GM18858 (cell line): Measurements from ENCODE around the gene SPTBN5.

ENCODE experiments used
- ATAC-seq: cut with Tn5 transposase; IDR thresholded peaks from one replicate; pipeline ENCODE4 v1.9.1; 2021; ENCODE audit not compliant: unreplicated experiment

Gene SPTBN5

DNA sequence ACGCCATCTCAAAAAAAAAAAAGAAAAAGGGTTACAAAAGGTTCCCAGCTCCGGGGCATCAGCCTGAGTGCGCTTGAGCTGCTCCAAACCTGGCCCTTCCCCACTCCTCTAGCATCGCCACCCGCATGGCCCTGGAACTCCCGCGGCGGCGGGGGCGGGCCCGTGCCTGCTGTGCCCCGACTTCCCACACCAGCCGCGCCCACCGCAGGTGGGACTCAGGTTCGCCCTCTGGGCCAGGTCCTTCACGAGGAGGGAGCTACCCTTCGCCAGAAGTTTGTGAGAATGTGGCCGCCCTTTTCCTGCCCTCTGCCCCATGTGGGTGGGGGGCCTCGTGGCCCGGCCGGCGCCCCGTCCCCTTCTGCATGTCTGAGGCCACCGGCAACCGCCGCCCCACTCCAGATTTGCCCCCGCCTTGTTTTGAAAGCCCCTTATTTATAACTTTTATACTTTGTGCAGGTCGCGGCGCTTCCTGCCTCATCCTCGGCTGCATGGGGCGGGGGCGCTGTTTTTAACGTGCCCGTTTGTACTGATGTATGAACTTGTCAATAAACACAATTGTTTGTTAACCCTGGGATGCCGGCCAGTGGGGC, 66.5 kb downstream of the SPTBN5 start:
- ATAC-seq, result no peak

DNA sequence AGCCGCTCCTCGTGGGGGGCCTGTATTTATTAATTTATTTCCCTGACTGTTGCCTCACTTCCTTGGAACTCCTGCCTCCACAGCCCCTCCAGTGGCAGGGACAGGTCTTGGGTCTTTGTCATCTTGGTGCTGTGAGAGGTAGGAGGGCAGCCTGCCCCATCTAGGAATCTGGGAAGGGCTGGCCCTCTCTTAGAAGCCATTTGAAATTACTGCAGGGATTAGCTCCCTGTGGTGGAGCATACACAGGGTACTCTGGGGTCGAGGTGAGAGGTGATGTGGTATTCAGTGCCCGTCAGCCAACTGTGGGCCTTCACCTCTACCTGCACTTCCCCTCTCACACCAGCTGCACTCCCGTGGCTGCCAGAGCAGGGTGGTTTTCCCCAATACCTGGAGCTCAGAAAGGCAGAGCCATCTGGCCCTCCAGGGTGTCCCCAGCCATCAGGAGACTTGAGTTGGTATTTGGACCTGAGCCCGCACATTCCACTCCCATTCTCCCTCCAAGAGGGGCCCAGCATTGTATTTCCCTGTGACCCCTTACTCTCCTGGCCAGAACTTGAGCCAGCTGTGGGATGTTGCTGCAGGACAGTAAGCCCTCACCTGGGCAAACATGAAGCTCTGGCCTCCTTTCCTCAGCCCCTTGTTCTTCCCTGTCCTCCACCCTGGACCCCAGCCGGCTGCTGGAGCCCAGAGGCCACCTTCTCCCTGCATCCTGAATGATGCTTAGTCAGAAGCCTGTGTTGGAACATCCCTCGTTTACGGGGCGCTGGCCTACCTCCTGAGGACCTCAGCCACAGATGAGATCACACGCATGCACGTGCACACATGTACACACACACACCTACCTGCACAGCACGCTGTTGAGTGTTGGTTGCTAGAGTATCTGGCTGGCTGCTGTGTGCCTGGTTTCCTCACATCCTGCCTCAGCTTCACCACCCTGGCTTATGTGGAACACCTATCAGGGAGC, 68.0 kb downstream of the SPTBN5 start:
- no peak for ATAC-seq

DNA sequence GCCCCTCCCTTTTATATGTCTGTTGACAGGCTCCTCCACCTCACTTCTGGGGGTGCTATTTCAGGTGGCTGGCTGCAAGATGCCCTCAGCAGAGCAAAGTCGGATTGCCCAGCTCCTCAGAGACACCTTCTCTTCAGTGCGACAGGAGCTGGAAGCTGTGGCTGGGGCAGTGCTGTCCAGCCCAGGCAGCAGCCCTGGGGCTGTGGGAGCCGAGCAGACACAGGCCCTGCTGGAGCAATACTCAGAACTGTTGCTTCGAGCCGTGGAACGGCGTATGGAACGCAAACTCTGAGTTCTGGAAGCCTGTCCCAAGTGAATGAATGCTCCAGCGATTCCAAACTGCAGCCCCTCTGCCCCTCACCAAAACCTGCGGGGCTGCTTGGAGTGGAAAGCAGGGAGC, 68.7 kb downstream of the SPTBN5 start:
- ATAC-seq, result no peak

DNA sequence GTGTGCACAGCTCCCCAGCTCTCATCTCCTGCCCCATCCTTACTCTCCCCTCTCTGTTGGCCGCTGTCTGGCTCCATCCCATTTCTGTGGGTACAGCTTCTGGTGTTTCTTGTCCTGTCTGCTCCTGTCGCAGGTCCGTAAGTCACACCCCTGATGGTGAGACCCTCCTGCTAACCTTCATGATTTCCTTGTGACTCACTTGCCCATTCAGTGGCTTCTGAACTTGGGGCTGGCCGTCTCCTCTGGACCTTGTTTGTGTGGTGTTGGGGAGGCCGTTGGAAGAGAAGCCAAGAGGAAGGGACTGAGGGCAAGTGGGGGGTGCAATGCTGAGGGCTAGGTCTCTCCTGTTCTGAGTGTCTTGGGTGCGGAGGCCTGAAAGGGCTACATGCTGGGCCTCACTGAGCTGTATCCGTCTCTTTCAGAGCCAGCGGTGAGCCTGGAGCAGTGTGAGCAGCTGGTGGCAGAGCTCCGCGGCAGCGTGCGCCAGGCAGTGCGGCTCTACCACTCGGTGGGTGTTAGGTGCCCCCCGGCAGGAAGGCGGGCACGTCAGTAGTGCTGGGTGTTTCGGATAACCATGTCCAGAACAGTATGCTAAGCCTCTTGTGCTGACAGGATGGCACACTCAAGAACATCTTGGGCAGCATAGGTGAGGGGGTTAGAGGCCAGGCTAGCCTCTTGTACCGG, 69.6 kb downstream of the SPTBN5 start:
- ATAC-seq, result no peak

DNA sequence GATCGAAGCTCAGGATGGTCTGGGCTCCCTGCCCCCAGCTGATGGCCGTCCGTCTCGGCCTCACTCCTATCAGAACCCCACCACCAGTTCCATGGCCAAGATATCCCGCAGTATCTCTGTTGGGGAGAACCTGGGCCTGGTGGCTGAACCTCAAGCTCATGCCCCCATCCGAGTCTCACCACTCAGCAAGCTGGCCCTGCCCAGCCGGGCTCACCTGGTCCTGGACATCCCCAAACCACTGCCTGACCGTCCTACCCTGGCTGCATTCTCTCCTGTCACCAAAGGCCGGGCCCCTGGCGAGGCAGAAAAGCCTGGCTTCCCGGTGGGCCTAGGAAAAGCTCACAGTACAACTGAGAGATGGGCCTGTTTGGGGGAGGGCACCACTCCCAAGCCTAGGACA, 70.4 kb downstream of the SPTBN5 start:
- ATAC-seq, result no peak

DNA sequence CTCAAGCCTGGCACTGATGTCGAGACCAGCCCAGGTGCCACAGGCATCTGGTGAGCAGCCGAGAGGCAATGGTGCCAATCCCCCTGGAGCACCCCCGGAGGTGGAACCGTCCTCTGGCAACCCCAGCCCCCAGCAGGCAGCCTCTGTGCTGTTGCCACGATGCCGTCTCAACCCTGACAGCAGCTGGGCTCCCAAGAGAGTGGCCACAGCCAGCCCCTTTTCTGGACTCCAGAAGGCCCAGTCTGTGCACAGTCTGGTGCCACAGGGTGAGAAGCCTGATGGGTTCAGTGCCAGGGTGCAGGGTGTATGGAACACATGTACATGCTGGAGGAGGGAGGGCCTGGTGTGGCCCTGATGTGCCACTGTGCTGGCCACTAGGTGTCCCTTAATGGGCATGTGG, 70.9 kb downstream of the SPTBN5 start:
- no peak for ATAC-seq

DNA sequence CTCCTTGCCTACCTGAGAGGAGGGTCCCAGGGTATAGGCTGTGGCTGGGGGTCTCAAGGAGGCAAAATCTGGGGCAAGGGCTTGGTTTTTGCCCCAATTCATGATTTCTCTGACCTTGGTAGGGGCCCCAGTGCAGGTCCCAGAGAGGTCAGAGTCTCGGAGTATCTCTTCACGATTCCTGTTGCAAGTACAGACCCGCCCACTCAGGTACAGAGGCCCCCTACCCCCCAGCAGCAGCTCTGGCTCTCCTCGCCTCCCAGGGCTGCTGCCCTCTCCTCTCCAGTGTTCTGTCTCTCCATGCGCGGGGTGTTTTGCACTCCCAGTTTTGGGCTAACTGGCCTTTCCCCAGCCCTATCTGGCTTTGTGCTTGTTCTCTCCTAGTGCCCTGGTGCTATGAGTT, 71.4 kb downstream of the SPTBN5 start:
- ATAC-seq, result no peak

DNA sequence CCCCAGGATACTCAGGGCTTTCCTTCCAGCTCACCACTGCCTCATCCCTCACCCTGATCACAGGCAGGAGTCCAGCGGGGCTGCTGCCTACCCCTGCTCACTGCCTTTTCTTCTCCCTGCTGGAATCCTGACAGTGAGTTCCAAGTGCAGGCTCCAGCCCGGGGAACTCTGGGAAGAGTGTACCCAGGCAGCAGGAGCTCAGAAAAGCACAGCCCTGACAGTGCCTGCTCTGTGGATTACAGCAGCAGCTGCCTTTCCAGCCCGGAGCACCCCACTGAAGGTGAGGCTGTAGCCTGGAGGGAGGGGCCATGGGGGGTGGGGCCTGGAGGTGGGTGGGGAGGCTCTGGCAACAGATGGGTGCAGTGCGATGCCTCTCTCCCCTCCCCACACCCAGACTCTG, 72.0 kb downstream of the SPTBN5 start:
- ATAC-seq, result no peak

DNA sequence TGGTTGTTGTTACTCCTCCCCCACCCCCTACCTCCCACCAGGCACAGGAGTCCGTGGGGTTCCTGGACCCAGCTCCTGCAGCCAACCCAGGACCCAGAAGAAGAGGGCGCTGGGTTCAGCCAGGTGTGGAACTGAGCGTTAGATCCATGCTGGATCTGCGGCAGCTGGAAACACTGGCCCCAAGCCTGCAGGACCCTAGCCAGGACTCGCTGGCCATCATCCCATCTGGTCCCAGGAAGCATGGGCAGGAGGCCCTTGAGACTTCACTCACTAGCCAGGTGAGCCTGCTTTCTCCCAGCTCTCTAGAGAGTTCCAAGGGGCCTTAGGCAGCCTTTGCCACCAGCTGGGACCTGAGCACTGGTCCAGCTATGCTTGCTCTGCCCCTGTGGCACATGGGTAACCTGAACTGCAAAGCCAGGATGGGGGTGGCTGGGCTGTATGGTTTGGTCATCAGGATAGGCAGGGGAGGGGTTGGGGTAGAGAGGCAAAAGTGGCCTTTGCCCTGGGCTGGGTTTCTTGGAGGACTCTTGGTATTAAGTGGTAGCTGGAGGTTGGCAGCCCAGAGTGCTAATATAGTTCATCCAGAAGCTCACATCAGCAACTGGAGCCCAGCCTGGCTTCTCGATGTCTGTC, 72.9 kb downstream of the SPTBN5 start:
- ATAC-seq, result no peak

DNA sequence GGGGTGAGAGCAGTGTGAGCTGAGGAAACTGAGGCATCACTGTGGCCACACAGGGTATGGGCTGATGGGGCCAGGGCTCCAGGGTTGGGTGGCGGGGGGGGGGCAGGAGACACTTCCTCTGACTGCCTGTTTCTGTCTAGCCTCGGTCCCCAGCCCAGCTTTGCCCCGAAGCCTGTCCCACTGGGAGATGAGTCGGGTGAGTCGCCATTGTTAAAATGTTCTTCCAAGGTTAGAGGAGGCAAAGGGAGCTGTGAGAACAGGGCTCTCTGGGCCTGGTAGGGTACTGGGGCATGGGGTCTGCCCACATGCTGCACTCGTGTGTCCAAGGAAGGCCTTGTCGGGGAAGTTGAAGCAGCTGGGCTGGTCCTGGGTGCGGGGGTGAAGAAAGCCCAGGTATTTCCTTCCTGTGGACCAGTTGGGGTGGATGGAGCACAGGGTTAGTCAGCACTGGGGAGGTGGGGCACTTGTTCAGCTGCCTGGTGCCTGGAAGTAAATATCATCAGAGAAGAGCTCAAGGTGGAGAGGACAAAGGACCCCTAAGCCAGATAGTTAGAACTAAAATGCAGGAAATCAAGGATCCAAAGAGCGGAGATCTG, 74.3 kb downstream of the SPTBN5 start:
- ATAC-seq, result no peak

DNA sequence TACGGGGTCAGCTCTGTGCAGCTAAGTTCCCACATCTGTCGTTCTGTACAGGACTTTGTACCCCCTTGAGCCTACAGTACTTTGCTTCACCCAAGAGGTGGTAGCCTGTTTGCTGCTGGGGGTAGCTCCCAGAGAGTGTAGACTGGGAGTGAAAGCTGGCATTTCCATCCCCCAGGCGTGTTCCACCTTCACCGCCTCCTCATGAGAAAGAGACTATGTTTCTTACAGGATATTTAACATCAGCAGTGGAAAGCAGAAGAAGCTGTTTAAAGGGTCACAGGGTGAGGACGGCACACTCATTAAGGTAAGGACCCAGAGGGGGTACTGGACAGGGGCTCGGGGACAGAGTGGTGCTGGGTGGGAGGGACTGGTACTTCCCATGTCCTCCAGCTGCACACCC, 76.1 kb downstream of the SPTBN5 start:
- no peak for ATAC-seq

DNA sequence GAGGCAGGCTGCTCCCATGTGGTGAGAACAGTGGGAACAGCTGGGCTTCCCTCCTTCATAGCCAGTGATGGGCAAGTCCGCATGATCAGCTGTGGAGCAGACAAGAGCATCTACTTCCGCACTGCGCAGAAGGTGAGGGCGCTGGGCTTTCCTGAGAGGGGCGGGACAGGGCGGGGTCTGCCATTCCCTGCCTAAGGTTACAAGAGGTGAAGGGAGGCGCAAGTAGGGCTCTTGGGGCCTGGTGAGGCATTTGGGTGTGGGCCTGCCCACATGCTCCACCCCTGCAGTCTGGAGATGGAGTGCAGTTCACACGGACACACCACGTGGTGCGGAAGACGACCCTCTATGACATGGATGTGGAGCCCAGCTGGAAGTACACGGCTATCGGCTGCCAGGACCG, 76.5 kb downstream of the SPTBN5 start:
- no peak for ATAC-seq

DNA sequence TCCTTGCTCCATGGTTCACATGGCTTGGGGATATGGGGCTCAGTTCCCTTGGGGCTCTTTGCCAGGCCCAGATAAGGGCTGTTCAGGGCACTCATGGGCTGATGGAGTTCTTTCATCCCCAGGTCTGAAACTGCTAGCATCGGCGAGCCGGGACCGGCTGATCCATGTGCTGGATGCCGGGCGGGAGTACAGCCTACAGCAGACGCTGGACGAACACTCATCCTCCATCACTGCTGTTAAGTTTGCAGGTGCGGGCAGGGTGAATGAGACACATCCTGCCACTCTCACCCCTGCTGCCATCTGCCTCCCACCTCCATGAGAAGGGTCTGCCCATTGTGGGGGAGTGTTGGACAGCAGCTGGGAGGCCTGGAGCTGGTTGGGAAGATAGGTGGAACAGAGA, 77.1 kb downstream of the SPTBN5 start:
- no peak for ATAC-seq

DNA sequence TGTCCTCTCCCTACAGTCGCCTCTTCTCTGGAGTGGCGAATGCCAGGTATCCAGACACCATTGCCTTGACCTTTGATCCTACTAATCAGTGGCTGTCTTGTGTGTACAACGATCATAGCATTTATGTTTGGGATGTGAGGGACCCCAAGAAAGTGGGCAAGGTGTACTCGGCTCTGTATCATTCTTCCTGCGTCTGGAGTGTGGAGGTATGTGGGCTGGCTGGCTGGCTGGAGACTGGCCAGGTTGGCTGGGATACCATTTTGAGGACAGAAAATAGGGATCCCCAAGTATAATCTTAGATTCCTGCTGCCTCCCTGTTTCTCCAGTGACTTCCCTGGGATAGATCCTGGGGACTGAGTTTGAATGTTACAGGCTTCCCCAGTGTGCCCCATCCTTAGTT, 79.3 kb downstream of the SPTBN5 start:
- ATAC-seq, result no peak

DNA sequence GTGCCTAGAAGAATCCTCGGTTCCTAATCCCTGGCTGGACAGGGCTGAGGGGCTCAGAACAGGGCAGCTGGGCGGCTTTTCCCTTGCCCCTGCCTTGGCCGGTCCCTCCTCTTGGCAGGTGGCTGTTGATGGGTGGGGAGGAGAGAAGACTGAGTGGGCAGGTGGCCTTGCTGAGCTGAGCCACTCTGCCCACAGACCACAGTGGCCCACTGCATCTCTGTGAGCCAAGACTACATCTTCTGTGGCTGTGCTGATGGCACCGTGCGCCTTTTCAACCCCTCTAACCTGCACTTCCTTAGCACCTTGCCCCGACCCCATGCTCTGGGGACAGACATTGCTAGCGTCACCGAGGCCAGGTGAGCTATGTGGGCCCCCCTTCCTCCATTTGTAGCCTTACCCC, 80.4 kb downstream of the SPTBN5 start:
- no peak for ATAC-seq

DNA sequence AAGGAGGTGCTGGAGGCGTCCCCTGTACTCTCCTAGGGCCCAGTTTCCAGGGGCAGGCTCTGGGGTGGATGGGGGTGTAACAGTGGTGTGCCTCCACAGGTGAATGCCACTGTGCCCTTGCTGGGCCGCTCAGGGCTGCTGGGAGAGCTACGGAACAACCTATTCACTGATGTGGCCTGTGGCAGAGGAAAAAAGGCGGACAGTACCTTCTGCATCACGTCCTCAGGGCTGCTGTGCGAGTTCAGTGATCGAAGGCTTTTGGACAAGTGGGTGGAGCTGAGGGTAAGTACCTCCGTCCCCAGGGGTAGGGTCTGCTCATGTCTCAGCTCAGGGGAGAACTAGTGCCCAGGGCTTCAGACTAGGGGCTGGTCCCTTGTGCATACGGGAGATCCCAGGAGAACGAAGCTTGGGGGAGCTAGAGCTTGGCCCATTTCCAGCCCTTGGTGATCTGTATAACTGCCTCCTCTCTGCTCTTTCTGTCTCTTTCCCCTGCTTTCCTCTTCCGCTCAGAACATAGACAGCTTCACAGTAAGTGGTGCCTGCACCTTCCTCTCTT, 81.0 kb downstream of the SPTBN5 start:
- ATAC-seq, result no peak

DNA sequence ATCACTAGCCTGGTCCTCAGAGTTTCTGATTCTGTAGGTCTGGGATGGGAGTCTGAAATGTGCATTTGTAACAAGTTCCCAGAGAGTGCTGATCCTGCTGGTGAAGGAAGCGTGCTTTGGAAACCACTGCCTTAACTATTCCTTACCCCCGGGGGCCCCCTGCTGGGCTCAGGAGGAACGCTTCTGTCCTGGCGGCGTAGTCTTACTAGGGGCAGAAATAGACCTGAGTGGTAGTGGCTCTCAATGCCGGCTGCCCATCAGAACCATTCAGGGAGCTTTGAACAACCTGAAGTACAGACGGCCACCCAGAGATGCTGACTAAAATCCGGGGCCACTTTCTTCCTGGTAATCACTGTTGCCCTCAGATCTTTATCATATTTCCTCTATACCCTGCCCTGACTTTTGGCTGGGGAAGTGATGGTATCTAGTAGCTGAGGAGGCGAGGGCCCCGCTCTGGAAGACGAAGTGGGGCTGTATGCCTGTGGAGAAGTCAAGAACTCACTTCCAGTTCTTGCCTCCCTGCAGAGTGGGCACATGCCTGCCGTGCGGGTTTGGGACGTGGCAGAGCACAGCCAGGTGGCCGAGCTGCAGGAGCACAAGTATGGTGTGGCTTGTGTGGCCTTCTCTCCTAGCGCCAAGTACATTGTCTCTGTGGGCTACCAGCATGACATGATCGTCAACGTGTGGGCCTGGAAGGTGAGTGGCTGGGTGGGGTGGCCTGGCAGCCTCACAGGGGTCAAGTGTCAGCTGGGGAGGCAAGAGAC, 82.2 kb downstream of the SPTBN5 start:
- ATAC-seq, result no peak

DNA sequence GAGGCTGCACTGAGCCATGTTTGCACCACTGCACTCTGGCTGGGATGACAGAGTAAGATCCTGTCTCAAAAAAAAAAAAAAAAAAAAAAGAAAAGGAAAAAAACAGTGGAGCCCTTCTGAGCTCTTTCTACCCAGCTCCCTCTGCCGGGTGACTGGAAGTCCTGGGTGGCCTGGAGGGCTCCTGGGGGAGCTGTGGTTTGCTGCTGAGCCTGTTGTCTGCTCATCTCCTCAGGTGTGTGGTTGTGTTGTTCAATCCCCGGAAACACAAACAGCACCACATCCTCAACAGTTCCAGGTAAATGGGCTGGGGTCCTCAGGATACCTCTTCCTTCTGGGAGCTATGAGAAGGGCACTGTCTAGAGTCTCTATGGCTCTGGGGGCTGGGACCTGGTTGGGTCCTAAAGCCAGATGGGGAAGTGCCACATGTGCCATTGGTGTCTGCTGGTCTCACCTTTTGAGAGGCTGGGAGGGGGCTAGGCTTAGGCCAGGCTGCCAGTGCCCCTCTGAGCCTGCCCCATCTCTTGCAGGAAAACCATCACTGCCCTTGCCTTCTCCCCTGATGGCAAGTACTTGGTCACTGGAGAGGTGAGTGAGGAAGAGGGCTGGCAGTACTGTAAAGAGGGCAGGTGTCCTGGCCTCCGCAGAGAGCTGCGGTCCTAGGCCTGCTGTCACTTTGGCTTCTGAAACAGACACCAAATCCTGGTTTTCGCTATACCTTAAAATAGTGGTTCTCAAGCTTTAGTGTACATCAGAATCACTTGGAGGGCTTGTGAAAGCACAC, 83.0 kb downstream of the SPTBN5 start:
- ATAC-seq, result no peak

DNA sequence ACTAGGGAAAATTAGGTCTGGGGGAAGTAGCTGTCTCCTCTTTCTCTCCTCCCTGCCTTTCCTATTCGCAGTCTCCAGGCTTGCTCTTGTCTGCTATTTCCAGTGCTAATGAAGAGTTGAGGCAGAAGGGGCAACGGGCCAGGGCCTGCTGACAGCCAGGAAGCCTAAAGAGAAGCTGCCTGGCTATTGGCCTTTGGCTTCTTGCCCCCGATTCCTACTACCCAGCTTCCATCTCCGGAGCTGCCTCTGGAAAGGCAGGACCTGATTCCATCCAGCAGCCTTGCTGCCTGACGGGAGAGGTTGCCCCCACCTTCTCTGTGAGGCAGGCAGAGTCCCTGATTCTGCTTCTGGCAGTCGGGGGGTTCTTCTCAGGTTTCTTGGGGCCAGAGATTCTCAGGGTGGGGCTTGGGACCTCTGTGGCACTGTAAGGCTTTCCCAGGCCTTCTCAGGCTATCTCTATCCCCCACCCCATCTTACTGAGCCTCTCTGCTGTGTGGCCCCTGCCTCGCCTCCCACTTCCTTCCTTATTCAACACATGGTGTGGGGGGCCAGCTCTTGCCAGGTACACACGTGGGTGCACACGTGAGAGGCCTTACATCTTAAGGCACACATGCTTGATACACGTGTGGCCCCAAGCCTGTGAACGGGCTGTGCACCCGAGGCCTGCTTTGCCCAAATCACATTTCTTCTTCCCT, 84.2 kb downstream of the SPTBN5 start:
- ATAC-seq, result no peak
